Measurements from ENCODE around the gene TMEM8B. TPM values are rescaled to one million over a fixed set of nuclear protein-coding genes. Genes with fewer than 3 reads are reported as not detected.
A peak's percentile ranks its signal among the peaks of the same experiment; 100 is the strongest.

The TMEM8B gene
- polyA plus RNA-seq, 3 donors: 2.6 to 11.6 (median 3.8) TPM

DNA sequence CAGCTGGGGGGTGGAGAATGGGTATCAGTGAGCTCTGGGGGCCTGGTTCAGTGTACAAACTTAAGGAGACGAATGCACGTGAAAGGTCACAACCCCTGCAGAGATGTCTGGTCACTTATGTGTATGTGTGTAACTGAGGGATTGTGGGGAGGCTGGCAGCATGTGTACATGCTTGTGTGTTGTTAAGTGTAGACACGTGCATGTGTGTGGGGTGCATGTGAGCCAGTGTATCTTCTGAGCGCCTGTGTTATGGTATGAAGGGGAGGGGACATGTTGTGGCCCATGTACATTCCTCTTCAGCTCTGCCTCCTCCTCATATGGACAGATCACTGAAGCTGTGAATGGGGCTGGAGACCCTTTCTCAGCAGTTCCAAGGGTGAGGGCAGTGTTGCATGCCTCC, 2.0 kb downstream of the TMEM8B start:
- DNase-seq: no peak
- intact Hi-C loops (cut with micrococcal nuclease): no loop called here
- Histone ChIP-seq H3K36me3 (replicated peaks in 1 of 2; ENCODE audit: control insufficient read depth in 1 of 2, insufficient read depth in 2 of 2, low read length in 2 of 2) (no peaks in the 10 kb centered on the region), H3K27ac (ENCODE audit: low read depth in 1 of 2, low read length in 2 of 2) (no peak overlapping the region), H3K4me1 (ENCODE audit: control insufficient read depth in 1 of 2, insufficient read depth in 2 of 2, low read length in 2 of 2) (peaks cover 71 to 80% of the 10 kb centered on the region in 2 donors), H3K79me2 (ENCODE audit: insufficient read depth, low read length) (peaks cover 4% of the 10 kb centered on the region), H2AFZ (ENCODE audit: insufficient read depth, low read depth, low read length, poor library complexity, severe bottlenecking) (no peak overlapping the region), H4K20me1 (ENCODE audit: insufficient read depth, low read length) (no peaks in the 10 kb centered on the region), H3K9ac (ENCODE audit: insufficient read depth, low read length, poor library complexity, severe bottlenecking) (no peak overlapping the region), H3K4me2 (replicated peaks; ENCODE audit: extremely low read depth, low read length, poor library complexity, severe bottlenecking) (no peak overlapping the region), H3K4me3 (replicated peaks in 1 of 3; ENCODE audit: low read depth in 2 of 3, low read length in 3 of 3) (peak overlapping the region in 1 of 3 experiments; percentile 6), H3K9me3 (replicated peaks in 1 of 2; ENCODE audit: control insufficient read depth in 1 of 2, insufficient read depth in 1 of 2, low read length in 2 of 2) (no peaks in the 10 kb centered on the region), H3K27me3 (ENCODE audit: control insufficient read depth in 2 of 2, insufficient read depth in 2 of 2, low read length in 2 of 2) (no peaks in the 10 kb centered on the region)
- Mint-ChIP-seq H3K4me3 (peak overlapping the region in 1 of 2 donors; percentile 31), H3K4me1 (peaks cover 79% of the 10 kb centered on the region), H3K9me3 (no peaks in the 10 kb centered on the region), H3K27me3 (ENCODE audit: low read depth in 3 of 3) (peaks cover 18 to 20% (median 19%) of the 10 kb centered on the region in 3 donors), H3K27ac (peak overlapping the region in 2 of 7 donors; percentile 48 to 59), H3K36me3 (peaks cover 6 to 10% of the 10 kb centered on the region in 2 donors)
- 100% methylated on average over 2 of the region's 4 CpGs for WGBS (ENCODE audit: insufficient coverage)
- TF ChIP-seq, protein P1, sequence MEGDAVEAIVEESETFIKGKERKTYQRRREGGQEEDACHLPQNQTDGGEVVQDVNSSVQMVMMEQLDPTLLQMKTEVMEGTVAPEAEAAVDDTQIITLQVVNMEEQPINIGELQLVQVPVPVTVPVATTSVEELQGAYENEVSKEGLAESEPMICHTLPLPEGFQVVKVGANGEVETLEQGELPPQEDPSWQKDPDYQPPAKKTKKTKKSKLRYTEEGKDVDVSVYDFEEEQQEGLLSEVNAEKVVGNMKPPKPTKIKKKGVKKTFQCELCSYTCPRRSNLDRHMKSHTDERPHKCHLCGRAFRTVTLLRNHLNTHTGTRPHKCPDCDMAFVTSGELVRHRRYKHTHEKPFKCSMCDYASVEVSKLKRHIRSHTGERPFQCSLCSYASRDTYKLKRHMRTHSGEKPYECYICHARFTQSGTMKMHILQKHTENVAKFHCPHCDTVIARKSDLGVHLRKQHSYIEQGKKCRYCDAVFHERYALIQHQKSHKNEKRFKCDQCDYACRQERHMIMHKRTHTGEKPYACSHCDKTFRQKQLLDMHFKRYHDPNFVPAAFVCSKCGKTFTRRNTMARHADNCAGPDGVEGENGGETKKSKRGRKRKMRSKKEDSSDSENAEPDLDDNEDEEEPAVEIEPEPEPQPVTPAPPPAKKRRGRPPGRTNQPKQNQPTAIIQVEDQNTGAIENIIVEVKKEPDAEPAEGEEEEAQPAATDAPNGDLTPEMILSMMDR (IDR thresholded peaks at IDR 0.05): no peak

DNA sequence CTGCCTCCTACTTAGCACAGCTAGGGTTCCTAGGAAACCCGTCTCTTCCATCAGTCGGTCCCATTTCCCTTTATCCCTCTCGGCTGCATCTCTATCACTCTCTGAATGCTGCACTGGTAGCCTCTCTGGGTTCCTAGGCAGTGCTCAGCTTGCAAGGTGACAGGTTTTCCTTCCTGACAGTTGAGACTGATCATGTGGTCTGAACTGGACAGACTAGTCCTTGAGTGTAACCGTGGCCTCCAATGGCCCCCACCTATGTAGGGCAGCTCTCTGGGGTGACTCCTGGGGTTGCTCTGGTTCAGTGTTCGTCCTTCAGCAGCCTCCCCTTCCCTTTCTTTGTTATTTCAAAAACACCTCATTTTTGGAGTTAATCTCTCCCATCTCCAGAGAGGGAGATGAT, 3.8 kb downstream of the TMEM8B start:
- Histone ChIP-seq H2AFZ (ENCODE audit: insufficient read depth, low read depth, low read length, poor library complexity, severe bottlenecking) (no peak overlapping the region), H3K79me2 (ENCODE audit: insufficient read depth, low read length) (peaks cover 4% of the 10 kb centered on the region), H3K27ac (ENCODE audit: low read depth in 1 of 2, low read length in 2 of 2) (peak overlapping the region in 1 of 2 donors; percentile 42), H3K4me3 (replicated peaks in 1 of 3; ENCODE audit: low read depth in 2 of 3, low read length in 3 of 3) (peak overlapping the region in 1 of 3 experiments; percentile 39), H3K4me2 (replicated peaks; ENCODE audit: extremely low read depth, low read length, poor library complexity, severe bottlenecking) (no peak overlapping the region), H3K27me3 (ENCODE audit: control insufficient read depth in 2 of 2, insufficient read depth in 2 of 2, low read length in 2 of 2) (no peaks in the 10 kb centered on the region), H4K20me1 (ENCODE audit: insufficient read depth, low read length) (no peaks in the 10 kb centered on the region), H3K9ac (ENCODE audit: insufficient read depth, low read length, poor library complexity, severe bottlenecking) (no peak overlapping the region), H3K36me3 (replicated peaks in 1 of 2; ENCODE audit: control insufficient read depth in 1 of 2, insufficient read depth in 2 of 2, low read length in 2 of 2) (no peaks in the 10 kb centered on the region), H3K9me3 (replicated peaks in 1 of 2; ENCODE audit: control insufficient read depth in 1 of 2, insufficient read depth in 1 of 2, low read length in 2 of 2) (no peaks in the 10 kb centered on the region), H3K4me1 (ENCODE audit: control insufficient read depth in 1 of 2, insufficient read depth in 2 of 2, low read length in 2 of 2) (peaks cover 74 to 80% of the 10 kb centered on the region in 2 donors)
- intact Hi-C loops (cut with micrococcal nuclease): no loop called here
- peaks cover 11 to 20% (median 12%) of the 10 kb centered on the region in 3 donors for H3K27me3 Mint-ChIP-seq (ENCODE audit: low read depth in 3 of 3)
- no peaks in the 10 kb centered on the region for H3K9me3 Mint-ChIP-seq
- peak overlapping the region in 1 of 2 donors; percentile 78 for H3K4me3 Mint-ChIP-seq
- H3K27ac Mint-ChIP-seq: peak overlapping the region in 1 of 7 donors; percentile 50
- 77% methylated on average over 4 of the region's 5 CpGs for WGBS (ENCODE audit: insufficient coverage)
- peaks cover 84% of the 10 kb centered on the region for H3K4me1 Mint-ChIP-seq
- DNase-seq: no peak
- TF ChIP-seq, protein P1 (IDR thresholded peaks at IDR 0.05): no peak
- peaks cover 14 to 15% of the 10 kb centered on the region in 2 donors for H3K36me3 Mint-ChIP-seq
